H9 (cell line): Measurements from ENCODE around the gene RAB3IL1. TPM values are rescaled to one million over a fixed set of nuclear protein-coding genes. Genes with fewer than 3 reads are reported as not detected.
A peak's percentile ranks its signal among the peaks of the same experiment; 100 is the strongest.

ENCODE experiments used
- DNase-seq: peaks from one replicate; pipeline ENCODE4 v3.0.0-alpha.2; 2017
- H2AFZ ChIP-seq: one replicate; pipeline ENCODE4 v1.6.1; 2013; ENCODE audit warnings: mild to moderate bottlenecking, low read length, control low read depth, moderate library complexity
- H2AK5ac ChIP-seq: 2 replicates; pipeline ENCODE4 v1.6.1; 2013; ENCODE audit warnings: low read length, control low read depth, mixed read lengths; ENCODE audit not compliant: insufficient read length
- H2BK120ac ChIP-seq: one replicate; pipeline ENCODE4 v1.6.1; 2013; ENCODE audit warnings: low read depth, mild to moderate bottlenecking, low read length, control low read depth, inconsistent platforms; ENCODE audit not compliant: poor library complexity, severe bottlenecking
- H2BK12ac ChIP-seq: 2 replicates; pipeline ENCODE4 v1.6.1; 2013; ENCODE audit warnings: low read length, control low read depth, mixed read lengths, low read depth; ENCODE audit not compliant: insufficient read length
- H2BK15ac ChIP-seq: 2 replicates; pipeline ENCODE4 v1.6.1; 2013; ENCODE audit warnings: low read depth, low read length, control low read depth
- H2BK20ac ChIP-seq: one replicate; pipeline ENCODE4 v1.6.1; 2013; ENCODE audit warnings: low read depth, mild to moderate bottlenecking, low read length, control low read depth, inconsistent platforms; ENCODE audit not compliant: poor library complexity, severe bottlenecking
- H2BK5ac ChIP-seq: 2 replicates; pipeline ENCODE4 v1.6.1; 2013; ENCODE audit warnings: low read length, control low read depth, mixed read lengths; ENCODE audit not compliant: insufficient read length
- H3K14ac ChIP-seq: 2 replicates; pipeline ENCODE4 v1.6.1; 2013; ENCODE audit warnings: low read length, control low read depth; ENCODE audit not compliant: insufficient read depth
- H3K18ac ChIP-seq: 2 replicates; pipeline ENCODE4 v1.6.1; 2013; ENCODE audit warnings: low read depth, mild to moderate bottlenecking, mixed read lengths, low read length, control low read depth; ENCODE audit not compliant: insufficient read length
- H3K23ac ChIP-seq: 2 replicates; pipeline ENCODE4 v1.6.1; 2013; ENCODE audit warnings: low read length, control low read depth, mixed read lengths, low read depth; ENCODE audit not compliant: insufficient read length
- H3K23me2 ChIP-seq: 2 replicates; pipeline ENCODE4 v1.6.1; 2013; ENCODE audit warnings: low read depth, mild to moderate bottlenecking, mixed read lengths, low read length, control low read depth; ENCODE audit not compliant: insufficient read length, poor library complexity, severe bottlenecking
- H3K27ac ChIP-seq: 2 replicates; pipeline ENCODE4 v1.5.1; 2013; ENCODE audit warnings: low read length, control low read depth, mixed read lengths, low read depth; ENCODE audit not compliant: insufficient read length
- H3K27me3 ChIP-seq: 2 replicates; pipeline ENCODE4 v1.6.1; 2013; ENCODE audit warnings: low read length, control low read depth, inconsistent platforms; ENCODE audit not compliant: insufficient read depth
- H3K4ac ChIP-seq: 2 replicates; pipeline ENCODE4 v1.6.1; 2013; ENCODE audit warnings: low read depth, mild to moderate bottlenecking, control low read depth, inconsistent platforms, low read length, moderate library complexity
- H3K4me1 ChIP-seq: 2 replicates; pipeline ENCODE4 v1.6.1; 2013; ENCODE audit warnings: low read length, control low read depth, inconsistent platforms; ENCODE audit not compliant: insufficient read depth
- H3K4me2 ChIP-seq: 2 replicates; pipeline ENCODE4 v1.6.1; 2013; ENCODE audit warnings: low read length, control low read depth, mixed read lengths; ENCODE audit not compliant: insufficient read length, insufficient read depth
- H3K56ac ChIP-seq: 2 replicates; pipeline ENCODE4 v1.6.1; 2013; ENCODE audit warnings: low read depth, mild to moderate bottlenecking, mixed read lengths, low read length, control low read depth; ENCODE audit not compliant: insufficient read length
- H3K79me1 ChIP-seq: 2 replicates; pipeline ENCODE4 v1.6.1; 2013; ENCODE audit warnings: low read depth, mild to moderate bottlenecking, moderate library complexity, low read length, control low read depth, inconsistent platforms; ENCODE audit not compliant: insufficient read depth, poor library complexity, severe bottlenecking
- H3K79me2 ChIP-seq: 2 replicates; pipeline ENCODE4 v1.6.1; 2013; ENCODE audit warnings: low read length, control low read depth, inconsistent platforms; ENCODE audit not compliant: insufficient read depth
- H3K9ac ChIP-seq: 2 replicates; pipeline ENCODE4 v1.6.1; 2013; ENCODE audit warnings: low read length, control low read depth, mixed read lengths; ENCODE audit not compliant: insufficient read length; ENCODE audit errors: extremely low read depth
- H3K9me3 ChIP-seq: one replicate; pipeline ENCODE4 v1.6.1; 2013; ENCODE audit warnings: low read depth, low read length, inconsistent platforms; ENCODE audit not compliant: control insufficient read depth
- H3T11ph ChIP-seq: one replicate; pipeline ENCODE4 v1.6.1; 2013; ENCODE audit warnings: mild to moderate bottlenecking, low read length, control low read depth, inconsistent platforms
- H4K20me1 ChIP-seq: one replicate; pipeline ENCODE4 v1.6.1; 2013; ENCODE audit not compliant: control insufficient read depth, insufficient read length, insufficient read depth
- H4K5ac ChIP-seq: 2 replicates; pipeline ENCODE4 v1.6.1; 2013; ENCODE audit warnings: low read depth, mild to moderate bottlenecking, mixed read lengths, low read length, control low read depth; ENCODE audit not compliant: insufficient read length
- H4K8ac ChIP-seq: replicated peaks from 2 replicates; pipeline ENCODE4 v1.6.1; 2013; ENCODE audit warnings: low read length, control low read depth, mixed read lengths, low read depth; ENCODE audit not compliant: insufficient read length
- H4K91ac ChIP-seq: 2 replicates; pipeline ENCODE4 v1.6.1; 2013; ENCODE audit warnings: low read depth, mild to moderate bottlenecking, moderate library complexity, mixed read lengths, low read length, control low read depth; ENCODE audit not compliant: insufficient read length
- H3K27ac Mint-ChIP-seq, 3 experiments: 2 replicates in 2 of 3; 3 replicates in 1 of 3; pipeline ENCODE4 v1.8.0; 2020 to 2021; ENCODE audit warnings: mixed read lengths in 3 of 3, mild to moderate bottlenecking in 1 of 3, moderate library complexity in 1 of 3
- H3K27me3 Mint-ChIP-seq: 2 replicates; pipeline ENCODE4 v1.8.0; 2021; ENCODE audit warnings: low read depth, mild to moderate bottlenecking, moderate library complexity, mixed read lengths
- H3K36me3 Mint-ChIP-seq, 3 experiments: 2 replicates in 2 of 3; 3 replicates in 1 of 3; pipeline ENCODE4 v1.8.0; 2020 to 2021; ENCODE audit warnings: low read depth in 3 of 3, mixed read lengths in 3 of 3; ENCODE audit not compliant: insufficient read depth in 1 of 3
- H3K4me1 Mint-ChIP-seq, 2 experiments: 2 replicates each; pipeline ENCODE4 v1.8.0; 2020; ENCODE audit warnings: mixed read lengths in 2 of 2
- H3K4me3 Mint-ChIP-seq, 2 experiments: 2 replicates in 1 of 2; 3 replicates in 1 of 2; pipeline ENCODE4 v1.8.0; 2020 to 2021; ENCODE audit warnings: mild to moderate bottlenecking in 2 of 2, mixed read lengths in 2 of 2, moderate library complexity in 1 of 2
- H3K9me3 Mint-ChIP-seq, 2 experiments: 2 replicates in 1 of 2; 3 replicates in 1 of 2; pipeline ENCODE4 v1.8.0; 2020; ENCODE audit warnings: mild to moderate bottlenecking in 2 of 2, mixed read lengths in 2 of 2, moderate library complexity in 1 of 2
- CTCF ChIP-seq: fragments of 200-600 bp; sonication (generic); conservative IDR thresholded peaks from 3 replicates; pipeline ENCODE4 v1.8.0; 2021; ENCODE audit warnings: antibody characterized with exemption, mild to moderate bottlenecking
- WGBS: extraction: QIAGEN DNeasy Blood & Tissue Kit; methylation state at CpG from one replicate; pipeline ENCODE4 v1.1.7; 2013; ENCODE audit warnings: missing lambda C conversion rate, low lambda C conversion rate, mixed read lengths; ENCODE audit not compliant: insufficient read length; ENCODE audit errors: extremely low coverage; 5-methylcytosine and 5-hydroxymethylcytosine counted together
- total RNA-seq: library from RNA; stranded (reverse); gene quantifications from 2 replicates; pipeline ENCODE4 v1.2.1, GENCODE V29; 2021

RAB3IL1 gene
- total RNA-seq, 1 experiment from 2014 or later, result 2.4 TPM

- Histone ChIP-seq H3T11ph (no peak overlapping the region), H3K79me2 (no peaks in the 10 kb centered on the region), H2AK5ac (no peak overlapping the region), H3K9me3 (no peaks in the 10 kb centered on the region), H3K23ac (no peak overlapping the region), H3K14ac (no peak overlapping the region; the same call in 1 of the 2 replicates), H3K27me3 (no peaks in the 10 kb centered on the region; the same call in 1 of the 2 replicates), H3K27ac (no peak overlapping the region), H3K56ac (no peak overlapping the region), H4K8ac (no peak overlapping the region), H4K91ac (no peak overlapping the region), H3K18ac (no peak overlapping the region), H2BK120ac (no peak overlapping the region), H4K20me1 (no peaks in the 10 kb centered on the region), H4K5ac (no peak overlapping the region), H3K4ac (no peak overlapping the region), H2BK5ac (no peak overlapping the region), H2AFZ (no peak overlapping the region), H2BK15ac (no peak overlapping the region), H3K4me2 (no peak overlapping the region), H2BK12ac (no peak overlapping the region), H2BK20ac (no peak overlapping the region), H3K4me1 (peaks cover 5% of the 10 kb centered on the region; the same call in 1 of the 2 replicates), H3K23me2 (no peaks in the 10 kb centered on the region), H3K79me1 (no peaks in the 10 kb centered on the region), H3K9ac (no peak overlapping the region)
- DNase-seq, result no peak
- no peak overlapping the region for H3K4me3 Mint-ChIP-seq
- H3K4me1 Mint-ChIP-seq, result peaks cover 28 to 30% of the 10 kb centered on the region in 2 experiments
- H3K27ac Mint-ChIP-seq, result 0 out of 7 replicates have a peak overlapping the region, but pooled peaks of 1 of the 3 experiments have one; percentile 30
- no CpG with 5 or more reads among the region's 12 CpGs for WGBS
- TF ChIP-seq CTCF, result no peak
- no peaks in the 10 kb centered on the region for H3K9me3 Mint-ChIP-seq
- H3K36me3 Mint-ChIP-seq, result peaks cover 0 to 3% (median 0%) of the 10 kb centered on the region in 3 experiments; a peak in 2 of 7 replicates
- peaks cover 26% of the 10 kb centered on the region for H3K27me3 Mint-ChIP-seq
These were observed 43.0 kb downstream of the RAB3IL1 start for GRCh38 chr11:61874377-61874809.
